Esophagus muscularis mucosa (tissue), 4 donors: ENCODE results near the gene SLC16A2. TPM values are rescaled to one million over a fixed set of nuclear protein-coding genes. Genes with fewer than 3 reads are reported as not detected.
"Not testable (repeated sequence)": the region's sequence is repeated elsewhere in the genome, so short reads cannot be mapped to it uniquely, and the experiment has no call there.

Experiments used
- DNase-seq: peaks from one replicate; pipeline ENCODE4 v3.0.0-alpha.2; 2017; ENCODE audit errors: extremely low spot score
- H3K27ac ChIP-seq, 4 donors: fragments of 200-600 bp; sonication (generic); replicated peaks in 1 of 4; 1 replicate in 3 of 4; 2 replicates in 1 of 4; pipeline ENCODE4 v1.5.1; 2016 to 2019; ENCODE audit warnings: mild to moderate bottlenecking in 1 of 4
- H3K27me3 ChIP-seq, 4 donors: fragments of 200-600 bp; sonication (generic); one replicate each; pipeline versions ENCODE4 v1.5.1 to v1.6.0; 2016 to 2019
- H3K36me3 ChIP-seq, 4 donors: fragments of 200-600 bp; sonication (generic); one replicate each; pipeline ENCODE4 v1.5.1; 2016 to 2019
- H3K4me1 ChIP-seq, 4 donors: fragments of 200-600 bp; sonication (generic); one replicate each; pipeline ENCODE4 v1.5.1; 2016 to 2019
- H3K4me3 ChIP-seq, 4 donors: fragments of 200-600 bp; sonication (generic); 1 replicate in 2 of 4; 2 replicates in 2 of 4; pipeline ENCODE4 v1.5.1; 2016 to 2019; ENCODE audit warnings: mild to moderate bottlenecking in 4 of 4, moderate library complexity in 1 of 4
- H3K9me3 ChIP-seq, 4 donors: fragments of 200-600 bp; sonication (generic); 1 replicate in 3 of 4; 2 replicates in 1 of 4; pipeline ENCODE4 v1.5.1; 2016 to 2019
- CTCF ChIP-seq, 3 experiments: fragments of 200-600 bp in 2 of 3; fragments of 450-650 bp in 1 of 3; sonication (generic) in 2 of 3; IDR thresholded peaks; one replicate each; pipeline ENCODE4 v1.5.1; 2017 to 2019; ENCODE audit warnings: antibody characterized with exemption in 3 of 3, mild to moderate bottlenecking in 2 of 3, moderate library complexity in 1 of 3
- EP300 ChIP-seq: sonication (generic); formaldehyde crosslinking; IDR thresholded peaks from one replicate; pipeline ENCODE4 v1.6.1; 2017; ENCODE audit warnings: antibody characterized with exemption
- POLR2A ChIP-seq: fragments of 450-650 bp; IDR thresholded peaks from one replicate; pipeline ENCODE4 v1.6.1; 2017; ENCODE audit warnings: antibody characterized with exemption, moderate library complexity, mild to moderate bottlenecking, low read depth
- POLR2AphosphoS5 ChIP-seq, 2 donors: sonication (generic); formaldehyde crosslinking; IDR thresholded peaks; one replicate each; pipeline ENCODE4 v1.6.1; 2017; ENCODE audit warnings: antibody characterized with exemption in 2 of 2
- WGBS: methylation state at CpG from one replicate; pipeline ENCODE4 v1.1.5; 2018; 5-methylcytosine and 5-hydroxymethylcytosine counted together
- intact Hi-C: fragments of 100-400 bp; cut with DNase I; formaldehyde crosslinking; loops from one replicate; pipeline ENCODE4 v1.15.1; 2023
- total RNA-seq, 4 donors: library from RNA; depleted of rRNA; stranded (reverse); fragments of >200 nt; gene quantifications; one replicate each; pipeline versions ENCODE4 v1.1.0 to v1.2.1, GENCODE V29; 2016

Gene SLC16A2
- total RNA-seq, 4 donors from 2014 or later = 7.3 to 13.7 (median 9.6) TPM

GRCh38 chrX:74510401-74510800 lies 89.1 kb downstream of the SLC16A2 start:
- intact Hi-C loops = no loop called here
- DNase-seq = no peak
- TF ChIP-seq POLR2AphosphoS5 (IDR thresholded peaks at IDR 0.05) (no peak), POLR2A (no peak), EP300 (no peak), CTCF (IDR thresholded peaks at IDR 0.05) (no peak)

GRCh38 chrX:74511704-74512103 lies 90.4 kb downstream of the SLC16A2 start:
- Histone ChIP-seq H3K4me1 (peaks cover 0 to 6% (median 5%) of the 10 kb centered on the region in 4 donors), H3K27ac (no peak overlapping the region), H3K27me3 (no peaks in the 10 kb centered on the region), H3K4me3 (no peak overlapping the region), H3K36me3 (no peaks in the 10 kb centered on the region), H3K9me3 (no peaks in the 10 kb centered on the region)
- intact Hi-C loops = no loop called here
- no peak for TF ChIP-seq POLR2AphosphoS5 (IDR thresholded peaks at IDR 0.05)
- TF ChIP-seq CTCF (IDR thresholded peaks at IDR 0.05) = no peak
- TF ChIP-seq POLR2A = no peak
- no peak for TF ChIP-seq EP300
- WGBS = 89% methylated on average over 3 of the region's 3 CpGs
- DNase-seq = no peak

More at GRCh38 chrX:74510401-74510800, 89.1 kb downstream of the SLC16A2 start:
- Histone ChIP-seq H3K36me3 (no peaks in the 10 kb centered on the region), H3K4me1 (peaks cover 0 to 6% (median 5%) of the 10 kb centered on the region in 4 donors), H3K27ac (no peak overlapping the region), H3K9me3 (no peaks in the 10 kb centered on the region), H3K27me3 (no peaks in the 10 kb centered on the region), H3K4me3 (no peak overlapping the region)

DNA sequence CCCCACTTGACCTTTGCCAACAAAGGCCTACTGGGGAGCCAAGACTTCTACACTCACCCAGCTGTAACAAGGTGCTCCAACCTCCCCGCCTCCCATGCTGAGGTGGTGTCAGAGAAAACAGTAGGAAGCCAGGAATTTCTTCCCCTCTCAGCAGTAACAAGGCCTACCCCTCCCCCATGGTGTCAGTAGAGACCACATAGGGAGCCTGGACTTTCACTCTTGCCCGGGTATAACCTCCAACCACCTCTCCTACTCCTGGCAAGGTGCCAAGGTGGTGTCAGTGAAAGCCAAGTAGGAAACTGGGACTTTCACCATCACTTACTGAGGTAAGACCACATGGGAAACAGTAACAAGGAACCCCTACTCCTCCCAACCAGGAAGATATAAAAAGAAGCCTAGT lies 93.1 kb downstream of the SLC16A2 start:
- no peak for DNase-seq
- intact Hi-C loops = no loop called here
- no peaks in the 10 kb centered on the region for H3K36me3 ChIP-seq
- no peaks in the 10 kb centered on the region for H3K9me3 ChIP-seq
- no peak overlapping the region for H3K4me3 ChIP-seq
- peaks cover 0 to 6% (median 5%) of the 10 kb centered on the region in 4 donors for H3K4me1 ChIP-seq
- H3K27ac ChIP-seq = no peak overlapping the region
- no peaks in the 10 kb centered on the region for H3K27me3 ChIP-seq
- TF ChIP-seq POLR2A (no peak), EP300 (no peak), POLR2AphosphoS5 (IDR thresholded peaks at IDR 0.05) (no peak), CTCF (IDR thresholded peaks at IDR 0.05) (no peak)
- 44% methylated on average over 2 of the region's 2 CpGs for WGBS

DNA sequence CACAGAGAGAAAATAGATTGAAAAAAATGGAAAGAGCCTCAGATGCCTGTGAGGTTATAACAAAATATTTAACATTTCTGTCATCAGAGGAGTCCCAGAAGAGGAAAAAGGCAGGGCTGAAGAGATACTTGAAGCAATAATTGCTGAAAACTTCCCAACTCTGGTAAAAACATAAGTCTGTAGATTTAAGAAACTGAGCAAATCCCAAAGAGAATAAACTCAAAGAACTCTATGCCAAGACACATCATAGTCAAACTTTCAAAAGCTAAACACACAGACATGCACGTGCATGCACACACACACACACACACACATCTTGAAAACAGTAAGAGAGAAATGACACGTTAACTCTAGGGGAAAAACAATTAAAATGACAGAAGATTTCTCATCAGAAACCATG lies 94.1 kb downstream of the SLC16A2 start:
- Histone ChIP-seq H3K36me3 (no peaks in the 10 kb centered on the region), H3K27ac (no peak overlapping the region), H3K4me3 (no peak overlapping the region), H3K4me1 (peaks cover 0 to 6% (median 5%) of the 10 kb centered on the region in 4 donors), H3K9me3 (no peaks in the 10 kb centered on the region), H3K27me3 (no peaks in the 10 kb centered on the region)
- intact Hi-C loops = no loop called here
- DNase-seq = no peak
- 67% methylated on average over 2 of the region's 2 CpGs for WGBS
- no peak for TF ChIP-seq POLR2AphosphoS5 (IDR thresholded peaks at IDR 0.05)
- no peak for TF ChIP-seq POLR2A
- no peak for TF ChIP-seq CTCF (IDR thresholded peaks at IDR 0.05)
- no peak for TF ChIP-seq EP300

DNA sequence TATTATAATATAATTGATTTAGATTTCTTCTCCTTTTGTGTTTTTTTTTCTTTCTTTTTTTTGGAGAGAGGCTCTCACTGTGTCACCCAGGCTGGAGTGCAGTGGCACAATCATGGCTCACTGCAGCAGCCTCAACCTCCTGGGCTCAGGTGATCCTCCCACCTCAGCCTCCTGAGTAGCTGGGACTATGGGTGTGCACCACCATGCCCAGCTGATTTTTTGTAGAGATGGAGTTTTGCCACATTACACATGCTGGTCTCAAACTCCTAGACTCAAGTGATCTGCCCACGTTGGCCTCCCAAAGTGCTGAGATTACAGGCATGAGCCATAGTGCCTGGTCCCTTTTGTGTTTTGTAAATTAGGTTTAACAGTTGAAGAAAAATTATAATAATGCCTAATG lies 94.7 kb downstream of the SLC16A2 start:
- H3K9me3 ChIP-seq, DNase-seq, H3K36me3 ChIP-seq, intact Hi-C loops, H3K27me3 ChIP-seq, H3K27ac ChIP-seq, H3K4me1 ChIP-seq, H3K4me3 ChIP-seq: not testable (repeated sequence)
- 56% methylated on average over 1 of the region's 1 CpG for WGBS
